Tibial artery (tissue), 4 donors: ENCODE results near the gene PKNOX2.

Source experiments
- DNase-seq, 2 donors: peaks; one replicate each; pipeline ENCODE4 v3.0.0-alpha.2; 2019
- H3K27ac ChIP-seq, 2 donors: fragments of 200-600 bp; sonication (generic) in 1 of 2; 1 replicate in 1 of 2; 2 replicates in 1 of 2; pipeline ENCODE4 v1.5.1; 2018 to 2019; ENCODE audit warnings: mild to moderate bottlenecking in 1 of 2
- H3K27me3 ChIP-seq, 2 donors: fragments of 200-600 bp; sonication (generic) in 1 of 2; one replicate each; pipeline versions ENCODE4 v1.5.1 to v1.6.0; 2016 to 2019
- H3K36me3 ChIP-seq, 3 donors: fragments of 200-600 bp; sonication (generic) in 2 of 3; one replicate each; pipeline ENCODE4 v1.5.1; 2016 to 2019; ENCODE audit warnings: mild to moderate bottlenecking in 2 of 3
- H3K4me1 ChIP-seq, 4 donors: fragments of 200-600 bp; sonication (generic) in 2 of 4; 1 replicate in 3 of 4; 2 replicates in 1 of 4; pipeline ENCODE4 v1.5.1; 2016 to 2019
- H3K4me3 ChIP-seq, 2 donors: fragments of 200-600 bp; sonication (generic) in 1 of 2; 1 replicate in 1 of 2; 2 replicates in 1 of 2; pipeline ENCODE4 v1.5.1; 2018 to 2019; ENCODE audit warnings: mild to moderate bottlenecking in 2 of 2
- H3K9me3 ChIP-seq, 3 donors: fragments of 200-600 bp; sonication (generic) in 1 of 3; one replicate each; pipeline ENCODE4 v1.5.1; 2016 to 2019
- intact Hi-C: fragments of 100-400 bp; cut with DNase I; formaldehyde crosslinking; loops from one replicate; pipeline ENCODE4 v1.15.0; 2023; ENCODE audit warnings: low total_unique reads
- TF ChIP-seq, protein P1 (sequence below), 2 experiments: fragments of 200-600 bp in 1 of 2; fragments of 450-650 bp in 1 of 2; IDR thresholded peaks; one replicate each; pipeline ENCODE4 v1.5.1; 2017 to 2019; ENCODE audit warnings: antibody characterized with exemption in 2 of 2, mild to moderate bottlenecking in 1 of 2, moderate library complexity in 1 of 2

The PKNOX2 gene

DNA sequence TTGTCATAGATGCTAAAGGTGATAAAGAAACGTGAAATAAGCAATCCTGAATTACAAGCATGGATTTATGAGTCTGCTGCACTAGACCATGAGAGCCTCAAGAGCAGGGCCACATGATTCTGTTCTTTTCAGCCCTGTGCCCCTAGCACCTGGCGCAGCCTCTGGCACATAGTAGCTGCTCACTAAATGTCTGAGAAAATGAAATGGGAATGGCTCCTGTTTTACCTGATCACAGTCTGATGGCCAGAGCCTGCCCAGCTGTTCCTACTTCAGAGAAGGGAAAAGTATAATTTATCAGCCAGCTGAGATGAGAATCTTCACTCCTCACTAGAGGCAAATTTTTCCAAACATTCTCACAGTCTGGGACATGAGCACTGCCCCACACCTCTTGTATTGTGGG is 10.7 kb upstream of the PKNOX2 start:
- H3K27ac ChIP-seq = no peak overlapping the region
- DNase-seq = no peak
- intact Hi-C loops = no loop called here
- peaks cover 0 to 10% of the 10 kb centered on the region in 2 donors for H3K27me3 ChIP-seq
- no peaks in the 10 kb centered on the region for H3K36me3 ChIP-seq
- no peak overlapping the region for H3K4me3 ChIP-seq
- H3K9me3 ChIP-seq = no peaks in the 10 kb centered on the region
- TF ChIP-seq, protein P1, sequence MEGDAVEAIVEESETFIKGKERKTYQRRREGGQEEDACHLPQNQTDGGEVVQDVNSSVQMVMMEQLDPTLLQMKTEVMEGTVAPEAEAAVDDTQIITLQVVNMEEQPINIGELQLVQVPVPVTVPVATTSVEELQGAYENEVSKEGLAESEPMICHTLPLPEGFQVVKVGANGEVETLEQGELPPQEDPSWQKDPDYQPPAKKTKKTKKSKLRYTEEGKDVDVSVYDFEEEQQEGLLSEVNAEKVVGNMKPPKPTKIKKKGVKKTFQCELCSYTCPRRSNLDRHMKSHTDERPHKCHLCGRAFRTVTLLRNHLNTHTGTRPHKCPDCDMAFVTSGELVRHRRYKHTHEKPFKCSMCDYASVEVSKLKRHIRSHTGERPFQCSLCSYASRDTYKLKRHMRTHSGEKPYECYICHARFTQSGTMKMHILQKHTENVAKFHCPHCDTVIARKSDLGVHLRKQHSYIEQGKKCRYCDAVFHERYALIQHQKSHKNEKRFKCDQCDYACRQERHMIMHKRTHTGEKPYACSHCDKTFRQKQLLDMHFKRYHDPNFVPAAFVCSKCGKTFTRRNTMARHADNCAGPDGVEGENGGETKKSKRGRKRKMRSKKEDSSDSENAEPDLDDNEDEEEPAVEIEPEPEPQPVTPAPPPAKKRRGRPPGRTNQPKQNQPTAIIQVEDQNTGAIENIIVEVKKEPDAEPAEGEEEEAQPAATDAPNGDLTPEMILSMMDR (IDR thresholded peaks at IDR 0.05) = no peak
- no peaks in the 10 kb centered on the region for H3K4me1 ChIP-seq

DNA sequence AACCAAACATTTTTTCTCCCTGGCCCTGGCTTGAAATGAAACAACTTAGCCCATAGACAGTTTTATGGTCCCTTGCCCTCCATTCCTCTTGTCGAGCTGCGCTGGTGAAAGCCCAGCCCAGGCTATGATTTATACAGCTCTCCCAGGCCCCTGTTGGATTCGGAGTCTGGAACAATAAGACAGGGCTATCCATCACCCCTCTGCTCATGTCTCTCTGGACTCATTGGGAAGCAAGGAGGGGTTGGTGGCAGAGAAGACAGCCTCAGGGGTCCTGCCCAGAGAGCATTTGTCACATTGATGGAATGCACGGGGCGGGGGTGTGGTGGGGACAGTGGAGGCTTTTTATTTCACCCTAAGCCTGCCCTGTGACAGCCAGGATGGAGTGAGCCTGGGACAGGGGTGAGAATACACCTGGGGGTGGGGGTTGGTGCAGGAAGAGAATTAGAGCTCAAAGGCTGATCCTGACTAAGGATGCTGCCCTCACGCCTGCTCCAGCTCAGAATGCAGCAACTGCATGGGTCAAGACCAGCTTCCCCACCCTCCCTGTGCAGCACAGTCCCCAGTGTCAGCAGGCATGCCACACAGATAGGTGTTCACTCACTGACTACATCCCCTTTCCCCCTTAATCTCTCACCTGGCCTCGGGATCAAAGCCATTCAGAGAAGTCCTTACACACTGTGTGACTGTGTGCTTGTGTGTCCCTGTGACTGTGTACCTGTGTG is 10.0 kb upstream of the PKNOX2 start:
- H3K27ac ChIP-seq = no peak overlapping the region
- H3K4me3 ChIP-seq = no peak overlapping the region
- peaks cover 0 to 10% of the 10 kb centered on the region in 2 donors for H3K27me3 ChIP-seq
- H3K36me3 ChIP-seq = no peaks in the 10 kb centered on the region
- DNase-seq = no peak
- intact Hi-C loops = no loop called here
- TF ChIP-seq, protein P1 (IDR thresholded peaks at IDR 0.05) = no peak
- no peaks in the 10 kb centered on the region for H3K4me1 ChIP-seq
- H3K9me3 ChIP-seq = no peaks in the 10 kb centered on the region

DNA sequence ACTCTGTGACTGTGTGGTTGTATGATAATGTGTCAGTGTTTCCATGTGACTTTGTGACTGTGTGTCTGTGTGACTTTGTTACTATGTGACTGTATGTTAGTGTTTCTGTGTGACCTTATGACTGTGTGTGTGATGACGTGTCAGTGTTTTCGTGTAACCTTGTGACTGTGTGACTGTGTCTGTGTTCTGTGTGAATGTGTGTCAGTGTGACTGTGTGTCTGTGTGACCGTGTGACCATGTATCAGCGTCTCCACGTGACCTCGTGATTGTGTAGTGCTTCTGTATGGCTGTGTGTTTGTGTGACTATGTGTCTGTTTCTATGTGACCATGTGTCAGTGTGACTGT is 9.5 kb upstream of the PKNOX2 start:
- DNase-seq = no peak
- no peak overlapping the region for H3K27ac ChIP-seq
- H3K27me3 ChIP-seq = peaks cover 0 to 10% of the 10 kb centered on the region in 2 donors
- no peaks in the 10 kb centered on the region for H3K36me3 ChIP-seq
- TF ChIP-seq, protein P1 (IDR thresholded peaks at IDR 0.05) = no peak
- H3K4me3 ChIP-seq = no peak overlapping the region
- no peaks in the 10 kb centered on the region for H3K9me3 ChIP-seq
- intact Hi-C loops = no loop called here
- no peaks in the 10 kb centered on the region for H3K4me1 ChIP-seq

DNA sequence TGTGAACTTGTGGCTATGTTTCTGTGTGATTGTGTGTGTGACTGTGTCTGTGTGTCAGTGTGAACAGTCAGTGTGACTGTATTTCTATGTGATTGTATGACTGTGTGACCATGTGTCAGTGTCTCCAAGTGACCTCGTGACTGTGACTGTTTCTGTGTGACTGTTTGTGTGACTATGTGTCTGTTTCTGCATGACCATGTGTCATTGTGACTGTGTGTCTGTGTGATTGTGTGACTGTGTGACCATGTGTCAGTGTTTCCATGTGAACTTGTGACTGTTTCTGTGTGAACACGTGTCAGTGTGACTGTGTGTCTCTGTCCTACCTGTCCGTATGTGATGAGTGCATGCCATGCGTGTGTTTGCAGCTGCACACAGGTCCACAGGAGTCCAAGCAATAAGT is 8.8 kb upstream of the PKNOX2 start:
- no peaks in the 10 kb centered on the region for H3K4me1 ChIP-seq
- intact Hi-C loops = no loop called here
- H3K27me3 ChIP-seq = peaks cover 0 to 10% of the 10 kb centered on the region in 2 donors
- H3K4me3 ChIP-seq = no peak overlapping the region
- no peak for DNase-seq
- no peaks in the 10 kb centered on the region for H3K36me3 ChIP-seq
- TF ChIP-seq, protein P1 (IDR thresholded peaks at IDR 0.05) = no peak
- no peak overlapping the region for H3K27ac ChIP-seq
- no peaks in the 10 kb centered on the region for H3K9me3 ChIP-seq

DNA sequence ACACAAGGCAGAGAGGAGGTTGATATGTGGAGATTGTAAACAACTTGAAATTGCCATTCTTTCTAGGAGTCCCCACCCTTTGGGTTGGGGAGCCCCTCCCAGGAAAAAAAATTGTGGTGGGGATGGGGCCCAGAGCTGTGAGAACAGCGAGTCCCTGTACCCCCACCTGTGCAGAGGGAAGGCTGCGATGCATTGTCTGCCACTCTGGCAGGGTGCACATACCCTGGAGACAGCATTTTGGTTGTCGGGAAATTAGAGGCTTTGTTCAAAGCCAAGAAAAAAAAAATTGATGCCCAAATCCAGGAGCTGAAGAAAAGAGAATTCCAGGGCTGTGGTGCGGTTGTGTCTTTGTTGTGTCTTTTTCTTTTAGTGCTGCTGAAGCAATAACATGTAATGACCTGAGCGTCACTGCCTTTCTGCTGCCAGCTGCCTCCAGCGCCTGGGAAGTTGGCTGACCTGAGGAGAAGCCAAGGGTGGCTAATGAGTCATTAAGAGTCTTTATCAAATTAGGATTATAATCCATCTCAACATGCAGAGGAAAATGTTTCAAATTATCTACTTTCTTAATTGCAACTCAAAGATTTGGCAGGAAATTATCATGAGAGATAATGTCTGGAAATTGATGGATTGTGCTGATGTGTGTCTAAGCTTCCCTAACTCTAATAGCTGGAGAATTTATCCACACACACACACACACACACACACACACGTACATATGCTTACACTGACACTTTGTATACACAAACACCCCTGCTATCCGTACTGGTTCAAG is 8.0 kb upstream of the PKNOX2 start:
- intact Hi-C loops = no loop called here
- TF ChIP-seq, protein P1 (IDR thresholded peaks at IDR 0.05) = no peak
- Histone ChIP-seq H3K36me3 (no peaks in the 10 kb centered on the region), H3K27me3 (peaks cover 0 to 10% of the 10 kb centered on the region in 2 donors), H3K4me1 (no peaks in the 10 kb centered on the region), H3K4me3 (no peak overlapping the region), H3K27ac (no peak overlapping the region), H3K9me3 (no peaks in the 10 kb centered on the region)
- DNase-seq = no peak
